K562 (cell line): Measurements from ENCODE around the gene SH3BGR. TPM values are rescaled to one million over a fixed set of nuclear protein-coding genes. Genes with fewer than 3 reads are reported as not detected.

Experiments
- AFF4 ChIP-seq: sonication (generic); formaldehyde crosslinking; IDR thresholded peaks from 2 replicates; pipeline ENCODE4 v1.8.0; 2023; ENCODE audit warnings: mild to moderate bottlenecking, missing genetic modification reagents
- BRD9 ChIP-seq: fragments of 450-650 bp; IDR thresholded peaks from 2 replicates; pipeline ENCODE4 v1.6.1; 2018; ENCODE audit warnings: low read depth; ENCODE audit not compliant: partially characterized antibody
- ESRRB ChIP-seq: fragments of 250-450 bp; sonication (Bioruptor Pico); IDR thresholded peaks from 2 replicates; pipeline ENCODE4 v1.5.0; 2020; ENCODE audit warnings: mild to moderate bottlenecking, moderate library complexity, borderline replicate concordance
- ETV5 ChIP-seq: sonication (generic); formaldehyde crosslinking; IDR thresholded peaks from 2 replicates; pipeline ENCODE4 v1.4.0; 2020; ENCODE audit warnings: low read depth, mild to moderate bottlenecking, missing genetic modification reagents
- GTF2E2 ChIP-seq: fragments of 200-800 bp; sonication (Bioruptor generic); IDR thresholded peaks from 2 replicates; pipeline ENCODE4 v1.6.1; 2016; ENCODE audit warnings: missing genetic modification characterization, missing compliant biosample characterization
- HNRNPH1 ChIP-seq: fragments of 200-400 bp; formaldehyde crosslinking; optimal IDR thresholded peaks from 2 replicates; pipeline ENCODE3; 2017; ENCODE audit warnings: low read depth, mild to moderate bottlenecking, low read length, moderate library complexity
- MAFF ChIP-seq: IDR thresholded peaks from 2 replicates; pipeline ENCODE4 v1.6.1; 2012; ENCODE audit warnings: low read length, improper control_type of control experiment
- MCM2 ChIP-seq: fragments of 450-650 bp; IDR thresholded peaks from 2 replicates; pipeline ENCODE4 v1.6.1; 2017; ENCODE audit warnings: low read depth, mild to moderate bottlenecking
- MCM5 ChIP-seq: fragments of 450-650 bp; IDR thresholded peaks from 2 replicates; pipeline ENCODE4 v1.6.1; 2016; ENCODE audit warnings: low read depth
- NFIC ChIP-seq: fragments of 450-650 bp; IDR thresholded peaks from 2 replicates; pipeline ENCODE4 v1.6.1; 2017; ENCODE audit warnings: mild to moderate bottlenecking, inconsistent platforms
- NFXL1 ChIP-seq: fragments of 450-650 bp; formaldehyde crosslinking; IDR thresholded peaks from 2 replicates; pipeline ENCODE4 v1.4.0; 2021; ENCODE audit warnings: mild to moderate bottlenecking
- NR2C1 ChIP-seq, 2 experiments: fragments of 450-650 bp; IDR thresholded peaks; 2 replicates each; pipeline ENCODE4 v1.6.1; 2017; ENCODE audit warnings: mild to moderate bottlenecking in 2 of 2, antibody characterized with exemption in 1 of 2, inconsistent platforms in 1 of 2, missing compliant biosample characterization in 1 of 2, missing genetic modification characterization in 1 of 2
- PCBP2 ChIP-seq: fragments of 200-400 bp; formaldehyde crosslinking; IDR thresholded peaks from 2 replicates; pipeline ENCODE4 v1.6.1; 2018; ENCODE audit warnings: low read length, low read depth, mild to moderate bottlenecking, moderate library complexity; ENCODE audit not compliant: poor library complexity, severe bottlenecking
- PYGO2 ChIP-seq: fragments of 450-650 bp; IDR thresholded peaks from 2 replicates; pipeline ENCODE4 v1.6.1; 2016; ENCODE audit warnings: mild to moderate bottlenecking, missing genetic modification characterization, moderate library complexity, missing compliant biosample characterization
- RBM39 ChIP-seq: fragments of 200-400 bp; formaldehyde crosslinking; optimal IDR thresholded peaks from 2 replicates; pipeline ENCODE3; 2018; ENCODE audit warnings: low read depth, low read length
- RFX7 ChIP-seq: fragments of 250-450 bp; sonication (Bioruptor Pico); IDR thresholded peaks from 2 replicates; pipeline ENCODE4 v1.5.1; 2021; ENCODE audit warnings: mild to moderate bottlenecking
- RHOXF2B ChIP-seq: fragments of 250-450 bp; sonication (Bioruptor Pico); conservative IDR thresholded peaks from 2 replicates; pipeline ENCODE4 v1.5.1; 2021
- SREBF2 ChIP-seq: sonication (generic); formaldehyde crosslinking; IDR thresholded peaks from 2 replicates; pipeline ENCODE4 v1.4.0; 2020; ENCODE audit warnings: mild to moderate bottlenecking, missing genetic modification reagents
- TAF15 ChIP-seq: fragments of 200-400 bp; formaldehyde crosslinking; IDR thresholded peaks from 2 replicates; pipeline ENCODE4 v1.6.1; 2017; ENCODE audit warnings: mild to moderate bottlenecking, low read depth, low read length, moderate library complexity
- TFE3 ChIP-seq: fragments of 450-650 bp; formaldehyde crosslinking; IDR thresholded peaks from 2 replicates; pipeline ENCODE4 v1.4.0; 2020; ENCODE audit warnings: mild to moderate bottlenecking, mixed read lengths
- USF1 ChIP-seq: sonication (generic); formaldehyde crosslinking; IDR thresholded peaks from 2 replicates; pipeline ENCODE4 v1.9.0; 2022; ENCODE audit warnings: mild to moderate bottlenecking, missing genetic modification reagents
- ZNF217 ChIP-seq: sonication (generic); formaldehyde crosslinking; IDR thresholded peaks from 2 replicates; pipeline ENCODE4 v1.8.0; 2022; ENCODE audit warnings: mild to moderate bottlenecking, missing genetic modification reagents
- ZNF511 ChIP-seq: sonication (generic); formaldehyde crosslinking; IDR thresholded peaks from 2 replicates; pipeline ENCODE4 v1.8.0; 2022; ENCODE audit warnings: mild to moderate bottlenecking, missing genetic modification reagents
- polyA plus RNA-seq, 8 experiments: library from polyadenylated mRNA; depleted of rRNA in 4 of 8; stranded (reverse) in 5 of 8; unstranded in 3 of 8; fragments of >200 nt; fragmentation: Nextera tagmentation in 2 of 8; fragmentation: Illumina TruSeq in 1 of 8; extraction: Ambion mirVana in 2 of 8; extraction: Trizol in 1 of 8; gene quantifications; 2 replicates each; pipeline versions ENCODE4 v1.2.1 to v1.2.3, GENCODE V29; 2011 to 2014; ENCODE audit warnings: inconsistent platforms in 1 of 8, missing spikeins in 1 of 8
- total RNA-seq, 7 experiments: library from RNA; depleted of rRNA in 6 of 7; stranded (reverse); fragments of >200 nt in 6 of 7; fragmentation: Illumina TruSeq in 2 of 7; extraction: Trizol in 2 of 7; gene quantifications; 2 replicates each; pipeline versions ENCODE4 v1.2.1 to v1.2.3, GENCODE V29; 2011 to 2021; ENCODE audit warnings: low replicate concordance in 1 of 7

The SH3BGR gene
- total and polyA plus RNA-seq, 9 of the 15 experiments (the other 6 are each of a cell fraction or from before 2014, with no cell fraction given) = 6.6 to 42.9 (median 25.6) TPM

GRCh38 chr21:39451332-39452206 lies at the start of gene SH3BGR (continued):
- TF ChIP-seq ZNF511 (CRISPR knock-in tag) (no peak), ZNF217 (CRISPR knock-in tag) (no peak), RBM39 (no peak), NFIC (peak; percentile 77), BRD9 (no peak), MAFF (no peak), USF1 (CRISPR knock-in tag) (no peak), ESRRB (no peak), PCBP2 (no peak), TFE3 (no peak; the same call in 1 of the 2 replicates), ETV5 (CRISPR knock-in tag) (no peak), MCM2 (no peak), NFXL1 (CRISPR knock-in tag) (no peak), NR2C1 (IDR thresholded peaks at IDR 0.05) (no peak), NR2C1 (tag; IDR thresholded peaks at IDR 0.05) (no peak), MCM5 (no peak), HNRNPH1 (no peak), AFF4 (CRISPR knock-in tag) (no peak), PYGO2 (tag) (no peak), TAF15 (no peak), RFX7 (no peak), GTF2E2 (no peak), RHOXF2B (CRISPR knock-in tag) (no peak), SREBF2 (no peak)
